Amniotic epithelial cell (primary cell): ENCODE data around the gene LMF1.
"Not testable (repeated sequence)": the region's sequence is repeated elsewhere in the genome, so short reads cannot be mapped to it uniquely, and the experiment has no call there.

ENCODE experiments used
- DNase-seq: peaks from one replicate; pipeline ENCODE4 v3.0.0-alpha.2; 2010; ENCODE audit warnings: low read depth

Gene LMF1

GRCh38 chr16:893360-893759, 77.4 kb downstream of the LMF1 start:
- no peak for DNase-seq

- no peak for DNase-seq
Observed at GRCh38 chr16:892536-893255, 78.1 kb downstream of the LMF1 start.

- DNase-seq: no peak
Observed at GRCh38 chr16:892006-892405, 78.8 kb downstream of the LMF1 start.

GRCh38 chr16:891353-891740, 79.4 kb downstream of the LMF1 start:
- no peak for DNase-seq

GRCh38 chr16:890716-891352, 80.0 kb downstream of the LMF1 start:
- DNase-seq: no peak

GRCh38 chr16:890217-890616, 80.6 kb downstream of the LMF1 start:
- DNase-seq: no peak

GRCh38 chr16:889586-889985, 81.2 kb downstream of the LMF1 start:
- DNase-seq: no peak

- no peak for DNase-seq
Observed at GRCh38 chr16:888901-889570, 81.7 kb downstream of the LMF1 start.

GRCh38 chr16:888456-888855, 82.3 kb downstream of the LMF1 start:
- DNase-seq: not testable (repeated sequence)

GRCh38 chr16:887846-888245, 82.9 kb downstream of the LMF1 start:
- no peak for DNase-seq

- DNase-seq: no peak
Observed at GRCh38 chr16:886802-887731, 83.7 kb downstream of the LMF1 start.

- DNase-seq: no peak
Observed at GRCh38 chr16:886084-886543, 84.7 kb downstream of the LMF1 start.

- no peak for DNase-seq
Observed at GRCh38 chr16:885391-885790, 85.4 kb downstream of the LMF1 start.

- DNase-seq: no peak
Observed at GRCh38 chr16:884232-884631, 86.6 kb downstream of the LMF1 start.

- DNase-seq: no peak
Observed at GRCh38 chr16:883781-884180, 87.0 kb downstream of the LMF1 start.

GRCh38 chr16:883340-883739, 87.4 kb downstream of the LMF1 start:
- no peak for DNase-seq

GRCh38 chr16:882671-883070, 88.1 kb downstream of the LMF1 start:
- DNase-seq: not testable (repeated sequence)

GRCh38 chr16:882256-882655, 88.5 kb downstream of the LMF1 start:
- no peak for DNase-seq

- no peak for DNase-seq
Observed at GRCh38 chr16:881219-882097, 89.3 kb downstream of the LMF1 start.

GRCh38 chr16:880471-881171, 90.2 kb downstream of the LMF1 start:
- DNase-seq: no peak

GRCh38 chr16:879986-880385, 90.8 kb downstream of the LMF1 start:
- DNase-seq: no peak
